ENCODE data around the gene ALG9. TPM values are rescaled to one million over a fixed set of nuclear protein-coding genes. Genes with fewer than 3 reads are reported as not detected.

The ALG9 gene
- total and polyA plus RNA-seq, 2 donors (not counting 1 experiment from before 2014, with no cell fraction given), result 30.9 to 43.8 TPM

DNA sequence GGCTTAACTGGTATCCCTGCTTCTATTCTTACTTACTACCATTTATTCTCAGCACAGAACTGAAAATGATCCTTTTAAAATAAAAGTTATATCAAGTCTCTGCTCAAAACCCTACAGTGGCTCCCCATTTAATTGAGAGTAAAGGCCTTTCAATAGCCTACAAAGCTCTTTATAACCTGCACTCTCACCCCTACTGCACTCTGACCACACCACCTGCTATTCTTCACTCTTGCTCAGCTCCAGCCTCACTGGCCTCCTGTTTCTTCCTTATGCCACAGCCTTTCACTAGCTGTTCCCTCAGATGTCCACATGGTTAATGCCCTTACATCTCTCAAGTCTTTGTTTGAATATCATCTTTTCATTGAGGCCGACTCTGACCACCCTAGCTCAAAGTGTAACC is 64.3 kb downstream of the ALG9 start:
- Histone ChIP-seq H3K4me3 (replicated peaks in 1 of 4; ENCODE audit: control extremely low read depth in 1 of 4, insufficient read depth in 1 of 4, low read depth in 3 of 4, low read length in 4 of 4) (no peak overlapping the region), H4K20me1 (ENCODE audit: control insufficient read depth, extremely low read depth, insufficient read depth, low read length) (no peaks in the 10 kb centered on the region), H3K36me3 (ENCODE audit: control insufficient read depth, insufficient read depth, low read length) (no peaks in the 10 kb centered on the region), H3K4me1 (ENCODE audit: control insufficient read depth, extremely low read depth, insufficient read depth, low read length) (no peaks in the 10 kb centered on the region), H3K27me3 (ENCODE audit: control insufficient read depth, insufficient read depth, low read length) (no peaks in the 10 kb centered on the region), H2AFZ (ENCODE audit: low read length) (no peak overlapping the region), H3K79me2 (ENCODE audit: control insufficient read depth, insufficient read depth, low read length) (no peaks in the 10 kb centered on the region), H3K4me2 (ENCODE audit: extremely low read depth, insufficient read depth, low read length) (no peak overlapping the region), H3K27ac (ENCODE audit: insufficient read depth, low read length) (no peak overlapping the region), H3K9me3 (ENCODE audit: control insufficient read depth, insufficient read depth, low read depth, low read length) (no peaks in the 10 kb centered on the region), H3K9ac (ENCODE audit: insufficient read depth, low read length) (no peak overlapping the region)
- no peak for DNase-seq (ENCODE audit: low read depth in 2 of 2)
- TF ChIP-seq EZH2 (IDR thresholded peaks at IDR 0.05; ENCODE audit: low read length, missing control alignments), result no peak
- TF ChIP-seq, protein P1, sequence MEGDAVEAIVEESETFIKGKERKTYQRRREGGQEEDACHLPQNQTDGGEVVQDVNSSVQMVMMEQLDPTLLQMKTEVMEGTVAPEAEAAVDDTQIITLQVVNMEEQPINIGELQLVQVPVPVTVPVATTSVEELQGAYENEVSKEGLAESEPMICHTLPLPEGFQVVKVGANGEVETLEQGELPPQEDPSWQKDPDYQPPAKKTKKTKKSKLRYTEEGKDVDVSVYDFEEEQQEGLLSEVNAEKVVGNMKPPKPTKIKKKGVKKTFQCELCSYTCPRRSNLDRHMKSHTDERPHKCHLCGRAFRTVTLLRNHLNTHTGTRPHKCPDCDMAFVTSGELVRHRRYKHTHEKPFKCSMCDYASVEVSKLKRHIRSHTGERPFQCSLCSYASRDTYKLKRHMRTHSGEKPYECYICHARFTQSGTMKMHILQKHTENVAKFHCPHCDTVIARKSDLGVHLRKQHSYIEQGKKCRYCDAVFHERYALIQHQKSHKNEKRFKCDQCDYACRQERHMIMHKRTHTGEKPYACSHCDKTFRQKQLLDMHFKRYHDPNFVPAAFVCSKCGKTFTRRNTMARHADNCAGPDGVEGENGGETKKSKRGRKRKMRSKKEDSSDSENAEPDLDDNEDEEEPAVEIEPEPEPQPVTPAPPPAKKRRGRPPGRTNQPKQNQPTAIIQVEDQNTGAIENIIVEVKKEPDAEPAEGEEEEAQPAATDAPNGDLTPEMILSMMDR (conservative IDR thresholded peaks at IDR 0.05 in 1 of 2, IDR thresholded peaks at IDR 0.05 in 1 of 2; ENCODE audit: low read depth in 1 of 2, low read length in 2 of 2), result no peak

DNA sequence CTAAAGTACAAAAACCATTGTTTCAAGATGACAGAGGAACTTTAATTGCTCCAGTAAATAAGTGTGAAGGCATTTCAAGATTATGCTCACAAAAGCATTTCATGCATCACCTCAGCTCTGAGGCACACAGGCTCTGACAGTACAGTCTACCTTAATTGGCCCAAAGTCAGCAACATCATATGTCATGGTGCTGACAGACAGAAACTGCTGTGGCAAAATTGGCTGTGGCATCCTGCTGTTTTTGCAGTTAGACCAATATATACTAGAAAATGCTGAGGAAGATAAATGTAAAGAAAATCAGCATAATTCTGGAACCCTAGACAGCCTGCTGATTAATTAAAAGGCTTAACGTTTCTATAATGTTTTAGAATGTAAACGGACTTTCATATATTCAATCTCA is 70.2 kb downstream of the ALG9 start:
- Histone ChIP-seq H3K4me1 (ENCODE audit: control insufficient read depth, extremely low read depth, insufficient read depth, low read length) (peaks cover 2% of the 10 kb centered on the region), H3K9me3 (ENCODE audit: control insufficient read depth, insufficient read depth, low read depth, low read length) (no peaks in the 10 kb centered on the region), H3K79me2 (ENCODE audit: control insufficient read depth, insufficient read depth, low read length) (no peaks in the 10 kb centered on the region), H3K9ac (ENCODE audit: insufficient read depth, low read length) (no peak overlapping the region), H3K4me2 (ENCODE audit: extremely low read depth, insufficient read depth, low read length) (no peak overlapping the region), H3K36me3 (ENCODE audit: control insufficient read depth, insufficient read depth, low read length) (no peaks in the 10 kb centered on the region), H2AFZ (ENCODE audit: low read length) (no peak overlapping the region), H3K27ac (ENCODE audit: insufficient read depth, low read length) (no peak overlapping the region), H3K4me3 (replicated peaks in 1 of 4; ENCODE audit: control extremely low read depth in 1 of 4, insufficient read depth in 1 of 4, low read depth in 3 of 4, low read length in 4 of 4) (no peak overlapping the region), H4K20me1 (ENCODE audit: control insufficient read depth, extremely low read depth, insufficient read depth, low read length) (no peaks in the 10 kb centered on the region), H3K27me3 (ENCODE audit: control insufficient read depth, insufficient read depth, low read length) (no peaks in the 10 kb centered on the region)
- DNase-seq (ENCODE audit: low read depth in 2 of 2), result no peak
- TF ChIP-seq, protein P1 (conservative IDR thresholded peaks at IDR 0.05 in 1 of 2, IDR thresholded peaks at IDR 0.05 in 1 of 2; ENCODE audit: low read depth in 1 of 2, low read length in 2 of 2), result no peak
- no peak for TF ChIP-seq EZH2 (IDR thresholded peaks at IDR 0.05; ENCODE audit: low read length, missing control alignments)

DNA sequence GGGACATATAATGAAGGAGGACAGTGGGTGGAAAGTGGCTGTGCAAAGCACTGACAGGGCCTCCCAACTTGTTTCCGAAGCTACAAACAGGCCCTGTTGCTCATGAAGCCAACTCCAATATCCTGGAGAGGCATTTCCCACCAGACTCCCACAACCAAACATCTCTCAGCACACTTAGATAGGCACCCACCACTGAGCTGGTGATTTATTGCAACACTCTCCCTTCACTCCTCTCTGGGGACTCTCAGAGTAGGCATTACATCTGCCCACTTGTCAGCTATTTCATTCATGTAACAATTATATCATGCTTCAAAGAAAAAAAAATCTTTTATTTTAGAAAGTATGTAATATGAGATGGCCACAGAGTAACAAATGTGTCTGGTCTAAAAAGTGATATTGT is 73.1 kb downstream of the ALG9 start:
- Histone ChIP-seq H3K79me2 (ENCODE audit: control insufficient read depth, insufficient read depth, low read length) (no peaks in the 10 kb centered on the region), H3K27me3 (ENCODE audit: control insufficient read depth, insufficient read depth, low read length) (no peaks in the 10 kb centered on the region), H3K9ac (ENCODE audit: insufficient read depth, low read length) (no peak overlapping the region), H3K4me3 (replicated peaks in 1 of 4; ENCODE audit: control extremely low read depth in 1 of 4, insufficient read depth in 1 of 4, low read depth in 3 of 4, low read length in 4 of 4) (no peak overlapping the region), H3K27ac (ENCODE audit: insufficient read depth, low read length) (no peak overlapping the region), H4K20me1 (ENCODE audit: control insufficient read depth, extremely low read depth, insufficient read depth, low read length) (no peaks in the 10 kb centered on the region), H2AFZ (ENCODE audit: low read length) (no peak overlapping the region), H3K9me3 (ENCODE audit: control insufficient read depth, insufficient read depth, low read depth, low read length) (no peaks in the 10 kb centered on the region), H3K4me1 (ENCODE audit: control insufficient read depth, extremely low read depth, insufficient read depth, low read length) (peaks cover 3% of the 10 kb centered on the region), H3K36me3 (ENCODE audit: control insufficient read depth, insufficient read depth, low read length) (no peaks in the 10 kb centered on the region), H3K4me2 (ENCODE audit: extremely low read depth, insufficient read depth, low read length) (no peak overlapping the region)
- DNase-seq (ENCODE audit: low read depth in 2 of 2), result no peak
- no peak for TF ChIP-seq EZH2 (IDR thresholded peaks at IDR 0.05; ENCODE audit: low read length, missing control alignments)
- TF ChIP-seq, protein P1 (conservative IDR thresholded peaks at IDR 0.05 in 1 of 2, IDR thresholded peaks at IDR 0.05 in 1 of 2; ENCODE audit: low read depth in 1 of 2, low read length in 2 of 2), result no peak
